Epithelial cell of proximal tubule (primary cell): ENCODE measurements around the gene CASP4. TPM values are rescaled to one million over a fixed set of nuclear protein-coding genes. Genes with fewer than 3 reads are reported as not detected.

Source experiments
- DNase-seq: peaks from one replicate; pipeline ENCODE4 v3.0.0-alpha.2; 2011; ENCODE audit warnings: low read depth
- H3K4me3 ChIP-seq: 2 replicates; pipeline ENCODE4 v1.5.1; 2011; ENCODE audit warnings: low read depth, mild to moderate bottlenecking, low read length
- CTCF ChIP-seq: conservative IDR thresholded peaks from 2 replicates; pipeline ENCODE4 v1.5.1; 2012; ENCODE audit warnings: low read depth, mild to moderate bottlenecking, low read length
- total RNA-seq: library from RNA; depleted of rRNA; stranded (reverse); fragments of >200 nt; gene quantifications from 2 replicates; pipeline ENCODE4 v1.2.3, GENCODE V29; 2015

CASP4 gene
- total RNA-seq, 1 donor from 2014 or later: 27.6 TPM

GRCh38 chr11:104912102-104912501 is 56.3 kb downstream of the CASP4 start:
- H3K4me3 ChIP-seq: no peak overlapping the region
- no peak for DNase-seq
- TF ChIP-seq CTCF: no peak

- no peak for TF ChIP-seq CTCF
- no peak for DNase-seq
- no peak overlapping the region for H3K4me3 ChIP-seq
Measured at GRCh38 chr11:104908186-104908531, 60.2 kb downstream of the CASP4 start.

GRCh38 chr11:104907521-104908185 is 60.7 kb downstream of the CASP4 start:
- TF ChIP-seq CTCF: no peak
- H3K4me3 ChIP-seq: no peak overlapping the region
- no peak for DNase-seq

GRCh38 chr11:104905271-104905670 is 63.1 kb downstream of the CASP4 start:
- DNase-seq: no peak
- H3K4me3 ChIP-seq: no peak overlapping the region
- TF ChIP-seq CTCF: peak; percentile 51

GRCh38 chr11:104899226-104899625 is 69.1 kb downstream of the CASP4 start:
- no peak for TF ChIP-seq CTCF
- DNase-seq: no peak
- no peak overlapping the region for H3K4me3 ChIP-seq

GRCh38 chr11:104898685-104899013 is 69.7 kb downstream of the CASP4 start:
- no peak for TF ChIP-seq CTCF
- DNase-seq: no peak
- H3K4me3 ChIP-seq: no peak overlapping the region

GRCh38 chr11:104897891-104898684 is 70.3 kb downstream of the CASP4 start, which contains the start of gene CASP12:
TSS of gene CASP12 (minus strand) at chr11:104898460.
- TF ChIP-seq CTCF: no peak
- DNase-seq: no peak
- no peak within 1 kb of the TSS for H3K4me3 ChIP-seq
